GM10248 (cell line): ENCODE results near the gene TRABD.

Experiments
- CTCF ChIA-PET: fragments of 300-600 bp; sonication (Branson Sonifier 250); formaldehyde crosslinking; extraction: SDS; loops from one replicate; lab custom pipeline; 2021; ENCODE audit warnings: antibody characterized with exemption; lab: Yijun Ruan, JAX
- POLR2A ChIA-PET: fragments of 350-650 bp; sonication (Branson Sonifier 250); formaldehyde crosslinking; extraction: SDS; loops from one replicate; lab custom pipeline; 2020; ENCODE audit warnings: antibody characterized with exemption; lab: Yijun Ruan, JAX
- DNase-seq: peaks from one replicate; pipeline ENCODE4 v3.0.0; 2012; ENCODE audit errors: extremely low spot score
- TF ChIP-seq, protein P1 (sequence below): IDR thresholded peaks from 2 replicates; pipeline ENCODE4 v1.5.1; 2012; ENCODE audit warnings: mild to moderate bottlenecking, low read depth; ENCODE audit errors: extremely low read depth, missing control alignments, control extremely low read depth

The TRABD gene

DNA sequence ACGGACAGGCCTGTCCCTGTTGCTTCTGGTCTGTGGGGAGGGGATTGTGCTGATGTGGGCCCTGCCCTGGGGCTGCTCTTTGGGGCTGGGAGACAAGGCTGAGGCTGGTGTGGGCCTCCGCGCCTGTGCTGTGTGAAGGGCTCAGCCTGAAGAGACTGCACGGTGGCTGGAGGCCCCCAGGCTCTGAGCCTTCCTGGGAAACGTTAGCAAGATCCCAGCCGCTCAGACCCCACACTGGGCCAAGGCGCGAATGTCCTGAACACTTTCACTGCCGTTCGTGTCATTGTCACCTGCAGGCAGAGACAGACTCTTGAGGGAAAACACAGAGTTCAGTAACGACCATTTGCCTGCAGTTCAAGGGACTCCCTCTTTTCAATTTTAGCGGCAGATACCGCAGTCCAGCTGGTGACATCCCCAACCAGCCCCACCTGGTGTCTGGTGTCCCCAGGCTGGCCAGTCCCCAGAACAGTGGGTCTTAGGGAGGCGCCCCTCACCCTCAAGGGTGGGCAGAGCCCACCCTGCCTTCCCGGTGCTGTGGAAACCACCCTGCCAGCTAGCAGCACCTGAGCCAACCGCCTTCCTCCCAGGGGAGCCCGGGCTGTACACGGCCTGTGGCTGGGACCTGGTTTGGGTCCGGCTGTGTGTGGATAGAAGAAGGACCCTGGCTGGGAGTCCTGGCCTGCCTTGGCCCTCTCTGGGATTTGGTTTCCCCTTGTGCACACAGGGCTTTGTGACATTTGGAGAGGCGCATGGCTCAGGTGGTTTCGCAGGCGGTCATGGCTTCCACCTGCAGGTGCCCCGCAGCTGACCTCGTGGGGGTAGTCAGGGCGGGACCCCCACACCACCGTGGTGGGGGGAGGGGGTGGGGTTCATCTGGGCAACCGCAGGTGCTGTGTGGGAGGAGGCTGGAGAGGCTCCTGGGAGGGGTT is 9.5 kb upstream of the TRABD start:
- ChIA-PET CTCF (no interaction called here), POLR2A (no interaction called here)
- TF ChIP-seq, protein P1, sequence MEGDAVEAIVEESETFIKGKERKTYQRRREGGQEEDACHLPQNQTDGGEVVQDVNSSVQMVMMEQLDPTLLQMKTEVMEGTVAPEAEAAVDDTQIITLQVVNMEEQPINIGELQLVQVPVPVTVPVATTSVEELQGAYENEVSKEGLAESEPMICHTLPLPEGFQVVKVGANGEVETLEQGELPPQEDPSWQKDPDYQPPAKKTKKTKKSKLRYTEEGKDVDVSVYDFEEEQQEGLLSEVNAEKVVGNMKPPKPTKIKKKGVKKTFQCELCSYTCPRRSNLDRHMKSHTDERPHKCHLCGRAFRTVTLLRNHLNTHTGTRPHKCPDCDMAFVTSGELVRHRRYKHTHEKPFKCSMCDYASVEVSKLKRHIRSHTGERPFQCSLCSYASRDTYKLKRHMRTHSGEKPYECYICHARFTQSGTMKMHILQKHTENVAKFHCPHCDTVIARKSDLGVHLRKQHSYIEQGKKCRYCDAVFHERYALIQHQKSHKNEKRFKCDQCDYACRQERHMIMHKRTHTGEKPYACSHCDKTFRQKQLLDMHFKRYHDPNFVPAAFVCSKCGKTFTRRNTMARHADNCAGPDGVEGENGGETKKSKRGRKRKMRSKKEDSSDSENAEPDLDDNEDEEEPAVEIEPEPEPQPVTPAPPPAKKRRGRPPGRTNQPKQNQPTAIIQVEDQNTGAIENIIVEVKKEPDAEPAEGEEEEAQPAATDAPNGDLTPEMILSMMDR, result no peak
- no peak for DNase-seq

DNA sequence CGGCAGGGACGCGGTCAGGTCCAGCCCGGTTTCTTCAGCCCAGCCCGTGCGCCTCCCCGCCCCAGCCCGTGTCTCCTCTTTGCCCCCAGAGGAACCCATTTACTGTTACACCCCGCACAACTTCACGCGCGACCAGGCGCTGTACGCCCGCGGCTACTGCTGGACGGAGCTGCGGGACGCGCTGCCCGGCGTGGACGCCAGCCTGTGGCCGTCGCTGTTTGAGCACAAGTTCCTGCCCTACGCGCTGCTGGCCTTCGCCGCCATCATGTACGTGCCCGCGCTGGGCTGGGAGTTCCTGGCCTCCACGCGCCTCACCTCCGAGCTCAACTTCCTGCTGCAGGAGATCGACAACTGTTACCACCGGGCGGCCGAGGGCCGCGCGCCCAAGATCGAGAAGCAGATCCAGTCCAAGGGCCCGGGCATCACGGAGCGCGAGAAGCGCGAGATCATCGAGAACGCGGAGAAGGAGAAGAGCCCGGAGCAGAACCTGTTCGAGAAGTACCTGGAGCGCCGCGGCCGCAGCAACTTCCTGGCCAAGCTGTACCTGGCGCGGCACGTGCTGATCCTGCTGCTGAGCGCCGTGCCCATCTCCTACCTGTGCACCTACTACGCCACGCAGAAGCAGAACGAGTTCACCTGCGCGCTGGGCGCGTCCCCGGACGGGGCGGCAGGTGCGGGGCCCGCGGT is 8.7 kb upstream of the TRABD start:
- POLR2A ChIA-PET, result no interaction called here
- TF ChIP-seq, protein P1, result no peak
- DNase-seq, result no peak
- CTCF ChIA-PET, result no interaction called here

DNA sequence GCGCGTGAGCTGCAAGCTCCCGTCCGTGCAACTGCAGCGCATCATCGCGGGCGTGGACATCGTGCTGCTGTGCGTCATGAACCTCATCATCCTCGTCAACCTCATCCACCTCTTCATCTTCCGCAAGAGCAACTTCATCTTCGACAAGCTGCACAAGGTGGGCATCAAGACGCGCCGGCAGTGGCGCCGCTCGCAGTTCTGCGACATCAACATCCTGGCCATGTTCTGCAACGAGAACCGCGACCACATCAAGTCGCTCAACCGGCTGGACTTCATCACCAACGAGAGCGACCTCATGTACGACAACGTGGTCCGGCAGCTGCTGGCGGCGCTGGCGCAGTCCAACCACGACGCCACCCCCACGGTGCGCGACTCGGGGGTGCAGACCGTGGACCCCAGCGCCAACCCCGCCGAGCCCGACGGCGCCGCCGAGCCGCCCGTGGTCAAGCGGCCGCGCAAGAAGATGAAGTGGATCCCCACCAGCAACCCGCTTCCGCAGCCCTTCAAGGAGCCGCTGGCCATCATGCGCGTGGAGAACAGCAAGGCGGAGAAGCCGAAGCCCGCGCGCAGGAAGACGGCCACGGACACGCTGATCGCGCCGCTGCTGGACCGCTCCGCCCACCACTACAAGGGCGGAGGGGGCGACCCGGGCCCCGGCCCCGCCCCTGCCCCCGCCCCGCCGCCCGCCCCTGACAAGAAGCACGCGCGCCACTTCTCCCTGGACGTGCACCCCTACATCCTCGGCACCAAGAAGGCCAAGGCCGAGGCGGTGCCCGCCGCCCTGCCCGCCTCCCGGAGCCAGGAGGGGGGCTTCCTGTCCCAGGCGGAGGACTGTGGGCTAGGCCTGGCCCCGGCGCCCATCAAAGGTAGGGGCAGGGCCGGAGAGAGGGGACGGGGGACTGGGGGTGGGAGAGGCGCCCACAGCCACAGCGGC is 7.9 kb upstream of the TRABD start:
- TF ChIP-seq, protein P1, result no peak
- CTCF ChIA-PET, result no interaction called here
- POLR2A ChIA-PET, result no interaction called here
- DNase-seq, result no peak

DNA sequence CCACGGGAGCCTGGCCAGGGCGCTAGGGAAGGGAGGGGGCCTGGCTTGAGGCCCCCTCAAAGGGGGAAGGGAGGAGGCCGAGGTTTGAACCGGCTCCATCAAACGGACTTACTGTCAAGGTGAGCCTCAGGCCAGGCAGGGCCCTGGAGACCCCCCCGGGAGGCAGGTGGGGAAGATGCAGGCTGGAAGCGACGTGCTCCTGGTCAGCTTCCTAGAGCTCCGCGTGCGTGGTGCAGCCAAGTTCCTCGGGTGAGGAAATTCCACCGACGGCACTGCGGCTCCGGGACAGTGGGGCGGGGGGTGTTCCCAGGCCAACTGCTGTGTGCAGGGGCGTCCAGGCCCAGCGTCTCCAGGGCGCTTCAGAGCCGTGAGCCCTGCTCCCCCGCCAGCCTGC is 7.2 kb upstream of the TRABD start:
- TF ChIP-seq, protein P1, result no peak
- no peak for DNase-seq
- ChIA-PET CTCF (no interaction called here), POLR2A (no interaction called here)

DNA sequence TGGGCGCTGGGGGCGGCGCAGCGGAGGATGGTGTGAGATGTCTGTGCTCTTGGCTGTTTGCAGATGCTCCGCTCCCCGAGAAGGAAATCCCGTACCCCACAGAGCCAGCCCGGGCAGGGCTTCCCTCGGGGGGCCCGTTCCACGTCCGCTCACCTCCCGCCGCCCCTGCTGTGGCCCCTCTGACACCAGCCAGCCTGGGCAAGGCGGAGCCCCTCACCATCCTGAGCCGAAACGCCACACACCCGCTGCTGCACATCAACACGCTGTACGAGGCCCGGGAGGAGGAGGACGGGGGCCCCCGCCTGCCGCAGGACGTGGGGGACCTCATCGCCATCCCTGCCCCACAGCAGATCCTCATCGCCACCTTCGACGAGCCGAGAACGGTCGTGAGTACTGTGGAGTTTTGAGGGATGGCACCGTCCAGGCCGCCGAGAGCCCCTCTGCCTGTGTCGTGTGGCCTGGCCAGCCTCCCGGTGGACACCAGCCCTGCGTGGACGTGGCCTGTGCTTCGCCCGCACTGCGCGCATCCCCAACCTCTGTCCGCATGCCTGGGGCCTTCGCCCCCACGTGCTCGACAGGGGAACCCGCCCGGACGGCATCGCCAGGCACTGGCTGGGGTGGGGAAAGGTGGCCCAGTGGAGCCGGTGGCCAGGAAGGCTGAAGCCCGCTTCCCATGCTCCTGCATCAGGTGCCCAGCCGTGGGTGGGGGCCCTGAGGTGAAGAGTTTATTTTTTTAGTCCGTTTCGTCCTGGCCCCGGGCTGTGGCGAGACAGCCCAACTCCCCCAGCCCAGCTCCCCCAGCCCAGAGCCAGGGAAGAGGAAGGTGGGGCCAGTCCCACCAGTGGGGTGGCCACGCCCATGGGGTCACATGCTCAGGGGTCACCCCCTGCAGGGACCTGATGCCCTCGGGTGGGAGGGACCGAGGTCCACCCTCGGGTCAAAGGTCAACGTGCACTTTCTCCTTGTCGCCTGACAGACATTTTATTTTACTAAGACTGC is 6.5 kb upstream of the TRABD start:
- no peak for DNase-seq
- ChIA-PET POLR2A (no interaction called here), CTCF (no interaction called here)
- TF ChIP-seq, protein P1, result no peak
